Adrenal gland (tissue), 5 donors: ENCODE results near the gene LSM7.

ENCODE experiments used
- POLR2A ChIP-seq, 2 donors: fragments of 450-650 bp; IDR thresholded peaks; one replicate each; pipeline ENCODE4 v1.6.1; 2017; ENCODE audit warnings: antibody characterized with exemption in 2 of 2, mild to moderate bottlenecking in 2 of 2, moderate library complexity in 1 of 2
- TF ChIP-seq, protein P1 (sequence below), 6 experiments: fragments of 450-650 bp in 4 of 6; fragments of 200-600 bp in 2 of 6; sonication (generic) in 1 of 6; IDR thresholded peaks; 1 replicate in 5 of 6; 2 replicates in 1 of 6; pipeline versions ENCODE4 v1.5.1 to v1.8.0; 2016 to 2021; ENCODE audit warnings: antibody characterized with exemption in 6 of 6, mild to moderate bottlenecking in 2 of 6, moderate library complexity in 1 of 6
- donor health status: DM: no; HTN: no; CAD: no.

DNA sequence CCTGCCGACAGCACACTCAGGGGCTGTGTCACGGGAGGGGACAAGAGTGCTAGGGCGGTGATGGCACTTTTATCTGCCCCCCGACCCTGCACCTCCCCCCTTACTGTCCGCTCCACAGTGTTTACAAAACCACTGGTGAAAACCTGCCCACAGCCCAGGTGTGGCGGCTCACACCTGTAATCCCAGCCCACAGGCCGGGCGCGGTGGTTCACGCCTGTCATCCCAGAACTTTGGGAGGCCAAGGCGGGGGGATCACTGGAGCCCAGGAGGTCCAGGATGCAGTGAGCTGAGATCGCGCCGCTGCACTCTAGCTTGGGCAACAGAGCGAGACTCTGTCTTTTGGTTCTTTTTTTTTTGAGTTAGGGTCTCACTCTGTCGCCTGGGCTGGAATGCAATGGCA, 32.2 kb downstream of the LSM7 start:
- TF ChIP-seq, protein P1, sequence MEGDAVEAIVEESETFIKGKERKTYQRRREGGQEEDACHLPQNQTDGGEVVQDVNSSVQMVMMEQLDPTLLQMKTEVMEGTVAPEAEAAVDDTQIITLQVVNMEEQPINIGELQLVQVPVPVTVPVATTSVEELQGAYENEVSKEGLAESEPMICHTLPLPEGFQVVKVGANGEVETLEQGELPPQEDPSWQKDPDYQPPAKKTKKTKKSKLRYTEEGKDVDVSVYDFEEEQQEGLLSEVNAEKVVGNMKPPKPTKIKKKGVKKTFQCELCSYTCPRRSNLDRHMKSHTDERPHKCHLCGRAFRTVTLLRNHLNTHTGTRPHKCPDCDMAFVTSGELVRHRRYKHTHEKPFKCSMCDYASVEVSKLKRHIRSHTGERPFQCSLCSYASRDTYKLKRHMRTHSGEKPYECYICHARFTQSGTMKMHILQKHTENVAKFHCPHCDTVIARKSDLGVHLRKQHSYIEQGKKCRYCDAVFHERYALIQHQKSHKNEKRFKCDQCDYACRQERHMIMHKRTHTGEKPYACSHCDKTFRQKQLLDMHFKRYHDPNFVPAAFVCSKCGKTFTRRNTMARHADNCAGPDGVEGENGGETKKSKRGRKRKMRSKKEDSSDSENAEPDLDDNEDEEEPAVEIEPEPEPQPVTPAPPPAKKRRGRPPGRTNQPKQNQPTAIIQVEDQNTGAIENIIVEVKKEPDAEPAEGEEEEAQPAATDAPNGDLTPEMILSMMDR (IDR thresholded peaks at IDR 0.05): no peak
- TF ChIP-seq POLR2A (IDR thresholded peaks at IDR 0.05): no peak
